ENCODE measurements around the gene PEPD. TPM values are rescaled to one million over a fixed set of nuclear protein-coding genes. Genes with fewer than 3 reads are reported as not detected.

The PEPD gene
- total and polyA plus RNA-seq, 2 donors (not counting 3 experiments of a cell fraction or from before 2014, with no cell fraction given), result 73.7 to 126 TPM

GRCh38 chr19:33374236-33374714 is 147.3 kb downstream of the PEPD start:
- H3K9me3 ChIP-seq (replicated peaks; ENCODE audit: control insufficient read depth, insufficient read depth, low read length), result no peaks in the 10 kb centered on the region
- H3K4me2 ChIP-seq (ENCODE audit: insufficient read depth, low read length), result peak overlapping the region; percentile 91
- TF ChIP-seq GATA2 (IDR thresholded peaks at IDR 0.05; ENCODE audit: insufficient read depth, insufficient read length, low read depth, low read length) (no peak), JUN (IDR thresholded peaks at IDR 0.05; ENCODE audit: borderline replicate concordance, insufficient read depth, insufficient read length, low read depth) (no peak), CTCF (IDR thresholded peaks at IDR 0.05; ENCODE audit: extremely low read depth in 1 of 2, insufficient read depth in 1 of 2, low read depth in 1 of 2, low read length in 2 of 2) (peak in 1 of 2 donors; percentile 23), FOS (IDR thresholded peaks at IDR 0.05; ENCODE audit: borderline replicate concordance, insufficient read depth, low read length) (no peak), MAX (IDR thresholded peaks at IDR 0.05; ENCODE audit: insufficient read depth, insufficient read length) (no peak), EZH2 (IDR thresholded peaks at IDR 0.05; ENCODE audit: borderline replicate concordance, low read depth, low read length, severe bottlenecking) (no peak)
- H4K20me1 ChIP-seq (replicated peaks; ENCODE audit: control insufficient read depth, extremely low read depth, insufficient read depth, low read length), result peaks cover 5% of the 10 kb centered on the region
- FAIRE-seq (peak; percentile 26), DNase-seq (ENCODE audit: low read depth, low spot score) (peak; percentile 54)
- H3K4me1 ChIP-seq (ENCODE audit: control insufficient read depth, extremely low read depth, insufficient read depth, low read length), result peaks cover 46% of the 10 kb centered on the region
- intact Hi-C loops (cut with micrococcal nuclease) (loop anchor here (10.0 kb wide), 1 partner anchor 511 kb away; no protein-coding TSS in a partner anchor), dilution Hi-C loops (cut with MboI; ENCODE audit: extremely low pct_ligation_motif_present, low sequenced_read_pairs) (no loop called here)
- no peak overlapping the region for H2AFZ ChIP-seq (ENCODE audit: low read depth, low read length)
- peak overlapping the region; percentile 81 to 97 (median 94) for H3K4me3 ChIP-seq (replicated peaks in 1 of 3; ENCODE audit: insufficient read depth in 1 of 3, low read depth in 1 of 3, low read length in 3 of 3)
- H3K9me1 ChIP-seq (replicated peaks; ENCODE audit: control insufficient read depth, extremely low read depth, insufficient read depth, low read length), result no peaks in the 10 kb centered on the region
- peak overlapping the region; percentile 96 for H3K27ac ChIP-seq (ENCODE audit: insufficient read depth, low read depth, low read length)
- CTCF ChIA-PET, result interaction anchor here (0.9 to 2.3 kb wide), 6 partner anchors 15 to 421 kb away, joined by 3 to 12 read pairs (median 4); partner anchors contain the start of gene CEBPA
- POLR2A ChIA-PET, result interaction anchor here (0.6 to 1.7 kb wide), 4 partner anchors 16 to 198 kb away, joined by 3 to 7 read pairs (median 4); partner anchors contain the start of gene PEPD
- BruUV-seq (replicated peaks), result no TSS peak
- peaks cover 0 to 1% of the 10 kb centered on the region in 2 experiments for H3K27me3 ChIP-seq (ENCODE audit: control insufficient read depth in 2 of 2, insufficient read depth in 2 of 2, low read length in 2 of 2)
- H3K79me2 ChIP-seq (ENCODE audit: control insufficient read depth, insufficient read depth, low read length), result peaks cover 52% of the 10 kb centered on the region
- H3K36me3 ChIP-seq (ENCODE audit: control insufficient read depth in 2 of 2, extremely low read depth in 1 of 2, insufficient read depth in 2 of 2, low read length in 2 of 2), result peaks cover 0 to 4% of the 10 kb centered on the region in 2 experiments
- H3K9ac ChIP-seq (replicated peaks; ENCODE audit: extremely low read depth, insufficient read depth, low read length), result peak overlapping the region; percentile 99
